ENCODE measurements around the gene ACVR2B.

The ACVR2B gene

DNA sequence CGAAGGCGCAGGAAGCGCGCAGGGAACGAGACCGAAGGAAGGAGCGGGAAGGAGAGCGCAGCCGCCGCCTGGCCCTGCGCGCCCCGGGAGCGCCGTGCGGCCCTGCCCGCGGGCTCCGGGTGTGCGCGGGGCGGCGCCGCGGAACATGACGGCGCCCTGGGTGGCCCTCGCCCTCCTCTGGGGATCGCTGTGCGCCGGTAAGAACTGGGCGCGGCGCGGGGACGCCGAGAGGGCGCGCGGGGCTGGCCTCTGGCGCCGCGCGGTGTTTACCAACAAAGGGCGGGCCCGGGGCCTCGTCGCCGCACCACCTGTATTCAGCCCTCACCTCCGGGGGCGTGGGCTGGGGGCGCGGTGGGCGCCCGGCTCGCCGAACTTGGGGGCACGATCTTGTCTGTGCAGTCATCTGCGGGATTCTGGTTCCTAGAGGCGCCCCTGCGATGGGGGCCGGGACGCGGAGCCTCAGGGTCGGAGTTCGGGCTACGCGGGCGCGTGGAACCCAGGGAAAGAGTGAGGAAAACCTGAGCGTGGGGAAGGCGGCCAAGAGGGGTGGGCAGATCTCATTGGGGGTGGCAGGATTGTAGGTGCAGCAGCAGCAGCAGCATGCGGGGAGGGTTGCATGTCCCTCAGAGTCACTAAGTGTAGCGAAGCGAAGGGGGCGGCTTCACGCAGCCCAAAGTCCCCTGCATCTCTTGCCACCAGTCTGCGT is 641 bp downstream of the ACVR2B start:
- peak overlapping the region; percentile 72 to 95 for H3K4me3 ChIP-seq
- DNase-seq = peak in 1 of 2 donors; percentile 73
- peaks cover 0 to 31% (median 22%) of the 10 kb centered on the region in 4 donors for H3K4me1 ChIP-seq
- H3K27me3 ChIP-seq = no peaks in the 10 kb centered on the region
- no peaks in the 10 kb centered on the region for H3K9me3 ChIP-seq
- peak overlapping the region; percentile 83 to 90 for H3K27ac ChIP-seq
- intact Hi-C loops (cut with DNase I; ENCODE audit: low total_unique reads) = no loop called here
- no peak for TF ChIP-seq CTCF (IDR thresholded peaks at IDR 0.05)
- H3K36me3 ChIP-seq = no peaks in the 10 kb centered on the region

- H3K9me3 ChIP-seq = no peaks in the 10 kb centered on the region
- intact Hi-C loops (cut with DNase I; ENCODE audit: low total_unique reads) = no loop called here
- no peak for TF ChIP-seq CTCF (IDR thresholded peaks at IDR 0.05)
- no peaks in the 10 kb centered on the region for H3K36me3 ChIP-seq
- peaks cover 0 to 38% (median 28%) of the 10 kb centered on the region in 4 donors for H3K4me1 ChIP-seq
- DNase-seq = peak; percentile 67 to 89
- H3K27ac ChIP-seq = peak overlapping the region; percentile 83 to 90
- H3K4me3 ChIP-seq = peak overlapping the region; percentile 72 to 95
- no peaks in the 10 kb centered on the region for H3K27me3 ChIP-seq
Observed at GRCh38 chr3:38454884-38455638, 1.4 kb downstream of the ACVR2B start.

GRCh38 chr3:38455639-38456430 is 2.1 kb downstream of the ACVR2B start:
- Histone ChIP-seq H3K9me3 (no peaks in the 10 kb centered on the region), H3K36me3 (no peaks in the 10 kb centered on the region), H3K4me3 (peak overlapping the region; percentile 72 to 95), H3K4me1 (peaks cover 0 to 46% (median 36%) of the 10 kb centered on the region in 4 donors), H3K27ac (peak overlapping the region; percentile 83 to 90), H3K27me3 (no peaks in the 10 kb centered on the region)
- intact Hi-C loops (cut with DNase I; ENCODE audit: low total_unique reads) = no loop called here
- no peak for TF ChIP-seq CTCF (IDR thresholded peaks at IDR 0.05)
- peak in 1 of 2 donors; percentile 76 for DNase-seq

DNA sequence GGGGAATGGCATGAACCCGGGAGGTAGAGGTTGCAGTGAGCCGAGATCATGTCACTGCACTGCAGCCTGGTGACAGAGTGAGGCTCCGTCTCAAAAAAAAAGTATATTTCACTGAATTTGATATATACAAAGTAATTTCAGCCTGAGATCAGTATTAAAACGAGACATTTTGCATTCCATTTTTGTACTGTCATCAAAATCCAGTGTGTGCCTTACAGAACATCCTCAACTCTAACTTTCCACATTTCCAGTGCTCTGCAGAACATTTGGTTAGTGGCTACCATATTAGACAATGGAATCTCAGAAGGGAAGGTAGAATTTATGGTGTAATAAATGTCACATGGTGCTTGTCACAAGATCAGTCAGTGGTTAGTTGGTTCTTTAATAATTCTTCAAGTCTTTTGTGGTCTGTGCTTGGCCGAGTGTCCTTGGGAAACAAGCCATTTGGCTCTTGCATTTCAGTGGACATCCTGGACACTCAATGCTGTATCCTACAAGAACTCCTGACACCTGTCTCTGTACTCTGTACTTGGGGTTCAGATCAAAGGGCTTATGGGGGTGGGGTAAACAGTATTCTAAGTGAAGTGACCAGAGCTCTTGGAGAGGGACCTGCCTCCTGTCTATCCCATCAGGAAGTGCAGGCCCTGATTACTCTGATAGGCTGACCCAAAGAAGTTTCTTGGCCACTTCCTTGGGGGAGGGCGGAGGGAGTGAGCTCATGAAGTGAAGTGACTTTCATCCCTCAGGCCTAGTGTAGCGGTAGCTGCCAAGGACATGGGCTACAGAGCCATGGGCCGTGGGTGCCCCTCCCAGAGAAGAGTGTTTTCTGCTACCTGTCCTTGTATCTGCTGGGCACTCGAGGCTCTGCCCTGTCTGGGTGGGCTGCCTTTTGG is 3.7 kb downstream of the ACVR2B start:
- H3K4me1 ChIP-seq = peaks cover 0 to 53% (median 41%) of the 10 kb centered on the region in 4 donors
- intact Hi-C loops (cut with DNase I; ENCODE audit: low total_unique reads) = no loop called here
- no peak overlapping the region for H3K4me3 ChIP-seq
- H3K36me3 ChIP-seq = no peaks in the 10 kb centered on the region
- no peak for TF ChIP-seq CTCF (IDR thresholded peaks at IDR 0.05)
- H3K9me3 ChIP-seq = no peaks in the 10 kb centered on the region
- no peaks in the 10 kb centered on the region for H3K27me3 ChIP-seq
- no peak for DNase-seq
- H3K27ac ChIP-seq = no peak overlapping the region

Data from tibial artery (tissue), 4 donors.